B cell (primary cell): ENCODE data around the gene GSKIP. TPM values are rescaled to one million over a fixed set of nuclear protein-coding genes. Genes with fewer than 3 reads are reported as not detected.

Source experiments
- ATAC-seq: fragments of 200-7000 bp; cut with Tn5 transposase; one replicate; pipeline ENCODE4 v1.10.0; 2021; ENCODE audit warnings: low read depth, mild to moderate bottlenecking, moderate number of reproducible peaks, moderate library complexity
- CTCF ChIA-PET: fragments of 350-600 bp; sonication (Branson Sonifier 250); formaldehyde crosslinking; loops from one replicate; lab custom pipeline; 2021; ENCODE audit warnings: antibody characterized with exemption, inconsistent platforms; lab: Charles Lee
- POLR2A ChIA-PET: fragments of 350-600 bp; sonication (Branson Sonifier 250); formaldehyde crosslinking; loops from one replicate; lab custom pipeline; 2021; ENCODE audit warnings: antibody characterized with exemption; lab: Charles Lee
- DNase-seq: peaks from one replicate; pipeline ENCODE4 v3.0.0; 2013
- H2AFZ ChIP-seq: 2 replicates; pipeline ENCODE4 v1.6.1; 2012; ENCODE audit warnings: mild to moderate bottlenecking, low read depth, low read length; ENCODE audit not compliant: insufficient read depth, poor library complexity, severe bottlenecking
- H3K27ac ChIP-seq, 2 donors: 1 replicate in 1 of 2; 2 replicates in 1 of 2; pipeline ENCODE4 v1.5.1; 2012 to 2013; ENCODE audit warnings: low read length in 2 of 2, mild to moderate bottlenecking in 2 of 2, moderate library complexity in 1 of 2
- H3K27me3 ChIP-seq, 4 experiments: fragments of 200-600 bp in 1 of 4; sonication (generic) in 1 of 4; replicated peaks in 1 of 4; 1 replicate in 2 of 4; 2 replicates in 2 of 4; pipeline versions ENCODE4 v1.6.1 to v1.7.0; 2013 to 2016; ENCODE audit warnings: low read length in 3 of 4, mild to moderate bottlenecking in 2 of 4, mixed read lengths in 1 of 4, moderate library complexity in 1 of 4; ENCODE audit not compliant: insufficient read depth in 4 of 4, control insufficient read depth in 3 of 4; ENCODE audit errors: control extremely low read depth in 1 of 4
- H3K36me3 ChIP-seq, 2 experiments: replicated peaks in 1 of 2; 1 replicate in 1 of 2; 2 replicates in 1 of 2; pipeline versions ENCODE4 v1.6.1 to v1.7.1; 2013; ENCODE audit warnings: low read length in 1 of 2; ENCODE audit not compliant: insufficient read depth in 2 of 2, control insufficient read depth in 1 of 2; ENCODE audit errors: control extremely low read depth in 1 of 2, extremely low read depth in 1 of 2
- H3K4me1 ChIP-seq, 2 donors: fragments of 200-600 bp in 1 of 2; sonication (generic) in 1 of 2; 1 replicate in 1 of 2; 2 replicates in 1 of 2; pipeline versions ENCODE4 v1.5.1 to v1.6.1; 2013 to 2017; ENCODE audit warnings: low read length in 2 of 2; ENCODE audit not compliant: control insufficient read depth in 2 of 2, insufficient read depth in 2 of 2
- H3K4me2 ChIP-seq: replicated peaks from 2 replicates; pipeline ENCODE3; 2012; ENCODE audit warnings: mild to moderate bottlenecking, low read depth, low read length; ENCODE audit not compliant: poor library complexity, severe bottlenecking
- H3K4me3 ChIP-seq, 5 experiments: fragments of 200-600 bp in 1 of 5; sonication (generic) in 1 of 5; 1 replicate in 3 of 5; 2 replicates in 2 of 5; pipeline versions ENCODE4 v1.5.1 to v1.7.0; 2011 to 2016; ENCODE audit warnings: low read length in 4 of 5, mild to moderate bottlenecking in 4 of 5, low read depth in 2 of 5, control low read depth in 1 of 5, moderate library complexity in 1 of 5; ENCODE audit not compliant: insufficient read depth in 1 of 5; ENCODE audit errors: control extremely low read depth in 1 of 5, extremely low read depth in 1 of 5
- H3K79me2 ChIP-seq: fragments of 200-600 bp; sonication (generic); one replicate; pipeline ENCODE4 v1.6.0; 2016; ENCODE audit warnings: low read length; ENCODE audit not compliant: control insufficient read depth, insufficient read depth
- H3K9ac ChIP-seq: fragments of 200-600 bp; sonication (generic); 2 replicates; pipeline ENCODE4 v1.6.1; 2017; ENCODE audit warnings: mild to moderate bottlenecking, low read length, moderate library complexity
- H3K9me3 ChIP-seq, 3 donors: one replicate each; pipeline versions ENCODE4 v1.6.1 to v1.7.1; 2013; ENCODE audit warnings: low read length in 2 of 3; ENCODE audit not compliant: control insufficient read depth in 2 of 3, insufficient read depth in 1 of 3; ENCODE audit errors: control extremely low read depth in 1 of 3
- H4K20me1 ChIP-seq: 2 replicates; pipeline ENCODE4 v1.6.0; 2012; ENCODE audit warnings: mild to moderate bottlenecking, low read length; ENCODE audit not compliant: insufficient read depth, control insufficient read depth, poor library complexity, severe bottlenecking
- H3K27ac Mint-ChIP-seq: one replicate; pipeline ENCODE4 v1.8.0; 2021; ENCODE audit warnings: mixed read lengths
- H3K27me3 Mint-ChIP-seq: one replicate; pipeline ENCODE4 v1.8.0; 2021; ENCODE audit warnings: mixed read lengths
- H3K4me1 Mint-ChIP-seq: one replicate; pipeline ENCODE4 v1.8.0; 2021; ENCODE audit warnings: mixed read lengths
- H3K4me3 Mint-ChIP-seq: one replicate; pipeline ENCODE4 v1.8.0; 2021; ENCODE audit warnings: mixed read lengths
- H3K9me3 Mint-ChIP-seq: one replicate; pipeline ENCODE4 v1.8.0; 2022; ENCODE audit warnings: mixed read lengths; ENCODE audit not compliant: insufficient read depth
- EZH2 ChIP-seq: IDR thresholded peaks from 2 replicates; pipeline ENCODE4 v1.6.1; 2012; ENCODE audit warnings: borderline replicate concordance, low read depth, mild to moderate bottlenecking, moderate library complexity, low read length; ENCODE audit not compliant: insufficient read depth, poor library complexity, severe bottlenecking
- WGBS: methylation state at CpG from one replicate; pipeline ENCODE4 v1.1.5; 2013; ENCODE audit warnings: missing lambda C conversion rate; ENCODE audit not compliant: insufficient coverage; 5-methylcytosine and 5-hydroxymethylcytosine counted together
- intact Hi-C: fragments of 100-400 bp; cut with micrococcal nuclease; formaldehyde crosslinking; loops from one replicate; pipeline ENCODE4 v1.10.0; 2022
- polyA plus RNA-seq: library from polyadenylated mRNA; depleted of rRNA; stranded (reverse); fragments of >200 nt; gene quantifications from 2 replicates; pipeline ENCODE4 v1.2.3, GENCODE V29; 2012
- total RNA-seq, 2 donors: library from RNA; stranded (reverse); fragments of 120-200 nt in 1 of 2; gene quantifications; 1 replicate in 1 of 2; 2 replicates in 1 of 2; pipeline versions ENCODE4 v1.2.3 to v1.2.4, GENCODE V29; 2013 to 2022
- TF ChIP-seq, protein P1 (sequence below): fragments of 200-600 bp; IDR thresholded peaks from one replicate; pipeline ENCODE4 v1.8.0; 2022; ENCODE audit warnings: antibody characterized with exemption, mild to moderate bottlenecking

The GSKIP gene
- total and polyA plus RNA-seq, 2 donors (not counting 1 experiment from before 2014, with no cell fraction given), result 5.7 to 15.8 TPM

DNA sequence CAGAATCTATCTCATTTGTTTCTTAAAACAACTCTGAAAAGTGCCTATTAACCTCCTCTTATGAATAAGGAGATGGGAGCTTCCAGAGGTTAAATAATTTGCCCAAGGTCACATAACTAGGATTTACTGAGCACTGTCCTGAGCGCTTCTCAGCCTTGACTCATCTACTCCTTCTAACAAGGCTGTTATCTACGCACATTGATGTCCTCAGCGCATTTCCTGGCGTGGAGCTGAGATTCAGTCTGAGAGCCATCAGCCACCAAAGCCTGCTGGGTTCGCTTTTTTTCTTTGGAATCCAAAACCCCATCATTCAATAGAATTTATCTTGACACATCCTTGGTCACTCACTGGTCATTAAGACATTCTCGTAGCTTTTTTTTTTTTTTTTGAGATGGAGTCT is 57.9 kb downstream of the GSKIP start:
- no peak overlapping the region for H3K4me3 ChIP-seq
- no peaks in the 10 kb centered on the region for H3K9me3 ChIP-seq
- 100% methylated on average over 5 of the region's 6 CpGs for WGBS
- no peak overlapping the region for H3K27ac ChIP-seq
- H3K27ac Mint-ChIP-seq, result no peak overlapping the region
- no peaks in the 10 kb centered on the region for H3K79me2 ChIP-seq
- H3K9me3 Mint-ChIP-seq, result no peaks in the 10 kb centered on the region
- ChIA-PET CTCF (interaction anchor here (0.7 to 8.0 kb wide), 2 partner anchors 123 to 325 kb away, joined by 3 to 107 read pairs; no protein-coding TSS in a partner anchor), POLR2A (no interaction called here)
- intact Hi-C loops, result loop anchor here (10.0 kb wide), 1 partner anchor 426 kb away; no protein-coding TSS in a partner anchor
- H3K9ac ChIP-seq, result no peak overlapping the region
- no peak overlapping the region for H2AFZ ChIP-seq
- peaks cover 5 to 6% of the 10 kb centered on the region in 2 donors for H3K4me1 ChIP-seq
- peaks cover 8% of the 10 kb centered on the region for H3K4me1 Mint-ChIP-seq
- ATAC-seq (no peak), DNase-seq (no peak)
- no peaks in the 10 kb centered on the region for H4K20me1 ChIP-seq
- H3K4me2 ChIP-seq, result no peak overlapping the region
- no peaks in the 10 kb centered on the region for H3K27me3 ChIP-seq
- TF ChIP-seq, protein P1, sequence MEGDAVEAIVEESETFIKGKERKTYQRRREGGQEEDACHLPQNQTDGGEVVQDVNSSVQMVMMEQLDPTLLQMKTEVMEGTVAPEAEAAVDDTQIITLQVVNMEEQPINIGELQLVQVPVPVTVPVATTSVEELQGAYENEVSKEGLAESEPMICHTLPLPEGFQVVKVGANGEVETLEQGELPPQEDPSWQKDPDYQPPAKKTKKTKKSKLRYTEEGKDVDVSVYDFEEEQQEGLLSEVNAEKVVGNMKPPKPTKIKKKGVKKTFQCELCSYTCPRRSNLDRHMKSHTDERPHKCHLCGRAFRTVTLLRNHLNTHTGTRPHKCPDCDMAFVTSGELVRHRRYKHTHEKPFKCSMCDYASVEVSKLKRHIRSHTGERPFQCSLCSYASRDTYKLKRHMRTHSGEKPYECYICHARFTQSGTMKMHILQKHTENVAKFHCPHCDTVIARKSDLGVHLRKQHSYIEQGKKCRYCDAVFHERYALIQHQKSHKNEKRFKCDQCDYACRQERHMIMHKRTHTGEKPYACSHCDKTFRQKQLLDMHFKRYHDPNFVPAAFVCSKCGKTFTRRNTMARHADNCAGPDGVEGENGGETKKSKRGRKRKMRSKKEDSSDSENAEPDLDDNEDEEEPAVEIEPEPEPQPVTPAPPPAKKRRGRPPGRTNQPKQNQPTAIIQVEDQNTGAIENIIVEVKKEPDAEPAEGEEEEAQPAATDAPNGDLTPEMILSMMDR, result no peak
- TF ChIP-seq EZH2, result no peak
- H3K4me3 Mint-ChIP-seq, result no peak overlapping the region
- peaks cover 4% of the 10 kb centered on the region for H3K27me3 Mint-ChIP-seq
- no peaks in the 10 kb centered on the region for H3K36me3 ChIP-seq

DNA sequence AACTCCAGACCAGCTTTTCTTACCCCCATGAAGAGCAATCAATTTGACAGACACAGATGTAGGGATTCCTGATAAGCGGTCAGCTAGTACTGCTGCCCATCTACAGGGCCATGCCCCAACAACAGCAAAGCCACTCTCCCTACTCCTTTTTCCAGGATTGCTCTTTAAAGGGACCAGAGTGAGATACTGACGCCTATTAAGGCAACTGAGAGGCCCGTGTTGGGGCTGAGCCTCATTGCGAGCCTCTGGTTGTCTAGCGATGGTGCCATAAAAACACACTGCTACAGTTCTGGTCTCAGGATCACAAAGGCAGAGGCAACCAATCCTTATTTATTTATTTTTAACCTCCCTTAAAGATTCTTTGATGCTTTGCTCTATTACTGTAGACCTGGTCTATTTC is 59.7 kb downstream of the GSKIP start:
- intact Hi-C loops, result loop anchor here (10.0 kb wide), 1 partner anchor 428 kb away; no protein-coding TSS in a partner anchor
- WGBS, result 97% methylated on average over 5 of the region's 5 CpGs
- no peak overlapping the region for H3K4me2 ChIP-seq
- no peaks in the 10 kb centered on the region for H4K20me1 ChIP-seq
- no peak overlapping the region for H3K9ac ChIP-seq
- POLR2A ChIA-PET, result no interaction called here
- H3K27me3 Mint-ChIP-seq, result peaks cover 4% of the 10 kb centered on the region
- H3K4me3 ChIP-seq, result no peak overlapping the region
- H3K27ac ChIP-seq, result no peak overlapping the region
- H3K4me3 Mint-ChIP-seq, result peak overlapping the region; percentile 91
- peaks cover 23% of the 10 kb centered on the region for H3K4me1 Mint-ChIP-seq
- H2AFZ ChIP-seq, result peak overlapping the region; percentile 68
- no peaks in the 10 kb centered on the region for H3K9me3 Mint-ChIP-seq
- ATAC-seq (no peak), DNase-seq (no peak)
- H3K27me3 ChIP-seq, result no peaks in the 10 kb centered on the region
- no peaks in the 10 kb centered on the region for H3K36me3 ChIP-seq
- no peaks in the 10 kb centered on the region for H3K79me2 ChIP-seq
- H3K9me3 ChIP-seq, result peaks cover 0 to 5% (median 0%) of the 10 kb centered on the region in 3 donors
- CTCF ChIA-PET, result interaction anchor here (0.7 to 8.0 kb wide), 6 partner anchors 12 to 132 kb away, joined by 3 to 107 read pairs (median 4); partner anchors contain the start of gene AK7
- H3K4me1 ChIP-seq, result peaks cover 12 to 14% of the 10 kb centered on the region in 2 donors
- no peak overlapping the region for H3K27ac Mint-ChIP-seq
- TF ChIP-seq EZH2, result no peak
- TF ChIP-seq, protein P1, result no peak
